C1 segment of cervical spinal cord (tissue), 14 donors: ENCODE measurements around the gene GPR152.
A peak's percentile ranks its signal among the peaks of the same experiment; 100 is the strongest.
"Not testable (repeated sequence)": the region's sequence is repeated elsewhere in the genome, so short reads cannot be mapped to it uniquely, and the experiment has no call there.

Experiments
- DNase-seq, 14 donors: peaks; one replicate each; lab custom pipeline; 2025; lab: John Stamatoyannopoulos, UW

The GPR152 gene

GRCh38 chr11:67409781-67410368 is 42.7 kb downstream of the GPR152 start:
- DNase-seq = peak in 2 of 14 donors; percentile 48 to 63

- DNase-seq = no peak
Measured at GRCh38 chr11:67409261-67409666, 43.3 kb downstream of the GPR152 start.

DNA sequence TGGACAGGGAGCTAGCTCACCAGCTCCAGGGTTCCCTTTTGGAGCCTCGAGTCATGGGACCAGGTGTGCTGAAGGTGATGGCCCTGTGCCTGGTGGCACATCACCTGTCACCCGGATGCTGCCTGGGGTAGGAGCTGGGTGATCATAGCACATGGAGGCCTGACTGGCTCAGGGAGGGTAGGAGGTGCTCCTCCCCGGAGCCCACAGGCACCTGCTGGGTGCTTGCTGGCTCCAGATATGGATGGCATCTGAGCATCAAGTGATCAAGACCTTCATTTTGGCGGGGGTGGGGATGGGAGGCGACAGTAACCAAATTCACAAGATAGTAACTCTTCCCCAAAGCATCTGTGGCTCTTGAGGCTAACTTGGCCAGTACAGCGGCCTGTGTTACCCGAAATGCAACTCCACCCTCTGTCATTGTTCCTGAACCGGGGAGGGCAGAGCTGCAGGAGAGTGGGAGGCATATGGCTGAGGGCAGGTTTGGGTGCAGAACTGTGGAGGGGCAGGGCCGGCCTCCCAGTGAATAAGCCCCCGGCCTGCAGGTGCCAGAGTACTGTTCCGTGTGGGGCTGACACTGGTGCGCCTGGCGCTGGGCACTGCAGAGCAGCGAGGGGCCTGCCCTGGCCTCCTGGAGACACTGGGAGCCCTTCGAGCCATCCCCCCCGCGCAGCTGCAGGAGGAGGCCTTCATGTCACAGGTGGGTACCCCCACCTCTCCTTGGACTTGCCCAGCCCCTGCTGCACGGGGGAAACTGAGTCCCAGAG is 43.9 kb downstream of the GPR152 start:
- DNase-seq = peak in 1 of 14 donors; percentile 25

DNA sequence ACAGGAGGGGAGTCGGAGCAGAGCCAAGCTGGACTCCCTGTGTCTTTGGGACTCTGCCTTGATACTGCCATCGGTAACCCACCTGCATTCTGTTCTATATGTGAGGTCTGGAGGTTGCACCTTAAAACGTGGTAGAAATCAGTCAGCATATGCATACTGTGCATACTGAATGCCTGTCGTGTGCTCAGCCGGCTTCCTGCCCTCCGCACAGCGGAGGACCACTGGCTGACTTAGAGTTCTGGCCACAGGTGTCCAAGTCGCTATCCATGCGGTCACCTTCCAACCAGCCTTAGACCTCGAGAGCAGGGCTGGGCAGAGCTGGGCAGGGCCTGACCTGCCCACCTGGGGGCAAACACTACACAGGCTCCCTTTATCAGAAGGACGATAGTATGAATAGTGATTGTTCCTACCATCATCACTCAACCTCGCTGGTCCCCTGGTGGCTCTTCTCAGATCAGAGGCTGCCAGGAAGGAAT is 44.8 kb downstream of the GPR152 start:
- DNase-seq = no peak

- DNase-seq = peak in 5 of 14 donors; percentile 17 to 61 (median 36)
Measured at GRCh38 chr11:67406969-67407687, 45.4 kb downstream of the GPR152 start.

DNA sequence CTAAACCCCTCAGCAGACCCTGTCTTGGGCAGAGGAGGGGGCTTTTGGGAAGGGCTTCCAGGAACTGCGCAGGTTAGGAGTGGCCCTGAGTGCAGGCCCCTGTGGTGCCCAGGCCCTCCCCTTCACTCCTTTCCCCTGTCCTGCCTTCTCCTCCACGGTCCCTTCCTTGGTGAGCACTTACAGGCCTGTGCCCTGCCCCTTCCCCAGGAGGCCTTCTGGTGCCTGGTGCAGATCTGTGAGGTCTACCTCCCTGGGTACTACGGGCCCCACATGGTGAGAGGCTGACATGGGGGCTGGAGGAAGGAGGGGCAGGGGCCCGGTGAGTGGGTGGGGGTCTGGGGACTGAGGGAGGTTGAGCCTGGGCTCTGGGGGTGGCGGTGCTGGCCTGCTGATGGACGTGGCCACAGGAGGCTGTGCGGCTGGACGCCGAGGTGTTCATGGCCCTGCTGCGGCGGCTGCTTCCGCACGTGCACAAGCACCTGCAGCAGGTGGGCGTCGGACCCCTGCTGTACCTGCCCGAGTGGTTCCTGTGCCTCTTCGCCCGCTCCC is 46.0 kb downstream of the GPR152 start:
- DNase-seq = no peak

DNA sequence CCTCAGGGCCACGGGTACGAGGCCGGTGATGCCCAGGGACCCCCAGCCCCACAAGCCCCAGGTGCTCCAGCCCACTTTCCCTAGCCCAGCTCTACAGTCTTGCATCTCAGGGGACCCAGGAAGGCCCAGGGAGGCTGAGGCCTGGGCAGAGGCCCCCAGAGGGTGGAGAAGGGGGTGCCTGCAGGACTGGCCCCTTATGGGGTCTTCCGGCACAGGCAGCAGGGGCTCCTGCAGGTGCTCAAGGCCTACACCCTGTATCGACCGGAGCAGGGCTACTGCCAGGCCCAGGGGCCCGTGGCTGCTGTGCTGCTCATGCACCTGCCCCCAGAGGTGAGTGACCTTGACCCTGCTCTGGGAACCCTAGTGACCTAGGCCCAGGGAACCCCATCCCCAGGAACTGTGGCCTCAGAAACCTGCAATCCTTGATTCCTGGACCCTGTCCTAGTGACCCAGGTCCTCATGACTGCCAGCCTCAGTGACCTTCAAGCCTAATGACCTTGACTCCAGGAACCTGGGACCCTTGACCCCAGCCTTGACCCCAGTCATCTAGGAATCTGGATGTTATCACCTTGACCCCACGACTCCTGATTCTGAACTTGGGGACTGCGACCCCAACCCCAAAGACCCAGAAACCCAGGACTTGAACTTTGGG is 46.7 kb downstream of the GPR152 start:
- no peak for DNase-seq

DNA sequence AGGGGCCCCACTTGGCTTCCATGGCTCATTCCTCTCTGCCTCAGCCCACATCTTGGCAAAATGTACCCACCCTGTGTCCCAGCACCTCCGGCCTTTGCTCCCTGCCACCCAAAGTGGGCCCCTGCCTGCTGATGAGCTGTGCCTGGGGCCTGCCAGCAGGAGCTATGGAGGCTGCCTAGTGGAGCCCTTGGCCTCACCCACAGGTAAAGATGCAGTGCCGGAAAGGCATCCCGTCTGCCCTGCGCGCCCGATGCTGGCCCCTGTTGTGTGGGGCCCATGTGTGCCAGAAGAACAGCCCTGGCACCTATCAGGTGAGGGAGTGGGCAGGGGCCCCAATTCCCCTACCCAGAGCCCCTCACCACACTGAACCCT is 47.3 kb downstream of the GPR152 start:
- no peak for DNase-seq

DNA sequence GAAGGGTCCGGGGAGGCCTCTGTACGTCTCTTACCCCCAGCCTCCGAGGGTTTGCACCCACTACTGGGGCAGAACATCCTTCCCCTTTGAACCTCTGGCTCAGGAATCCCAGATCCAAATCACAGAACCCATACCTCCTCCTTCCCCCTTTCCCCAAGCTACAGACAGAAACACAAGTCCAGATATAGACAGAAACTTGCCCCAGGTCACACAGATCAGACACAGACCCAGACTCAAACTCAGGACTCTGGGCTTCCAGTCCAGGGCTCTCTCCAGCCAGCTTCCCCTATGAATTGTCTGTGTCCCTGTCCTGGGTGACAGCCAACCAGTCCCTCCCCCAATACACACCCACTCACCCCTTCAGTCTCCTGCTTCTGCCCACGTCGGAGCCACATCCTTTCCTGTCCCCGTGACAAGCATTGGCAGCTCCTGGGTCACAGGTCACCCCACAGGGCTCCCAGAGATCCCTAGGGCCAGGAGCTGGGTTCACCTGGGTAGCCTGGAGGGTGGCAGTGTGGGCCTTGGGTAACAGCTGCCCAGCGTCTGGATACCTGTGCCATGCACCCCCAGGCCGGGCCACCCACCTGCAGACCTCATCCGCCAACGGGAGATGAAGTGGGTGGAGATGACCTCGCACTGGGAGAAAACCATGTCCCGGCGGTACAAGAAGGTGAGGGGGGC is 47.9 kb downstream of the GPR152 start:
- peak in 2 of 14 donors; percentile 14 to 25 for DNase-seq

GRCh38 chr11:67403085-67403484 is 49.4 kb downstream of the GPR152 start:
- not testable (repeated sequence) for DNase-seq

DNA sequence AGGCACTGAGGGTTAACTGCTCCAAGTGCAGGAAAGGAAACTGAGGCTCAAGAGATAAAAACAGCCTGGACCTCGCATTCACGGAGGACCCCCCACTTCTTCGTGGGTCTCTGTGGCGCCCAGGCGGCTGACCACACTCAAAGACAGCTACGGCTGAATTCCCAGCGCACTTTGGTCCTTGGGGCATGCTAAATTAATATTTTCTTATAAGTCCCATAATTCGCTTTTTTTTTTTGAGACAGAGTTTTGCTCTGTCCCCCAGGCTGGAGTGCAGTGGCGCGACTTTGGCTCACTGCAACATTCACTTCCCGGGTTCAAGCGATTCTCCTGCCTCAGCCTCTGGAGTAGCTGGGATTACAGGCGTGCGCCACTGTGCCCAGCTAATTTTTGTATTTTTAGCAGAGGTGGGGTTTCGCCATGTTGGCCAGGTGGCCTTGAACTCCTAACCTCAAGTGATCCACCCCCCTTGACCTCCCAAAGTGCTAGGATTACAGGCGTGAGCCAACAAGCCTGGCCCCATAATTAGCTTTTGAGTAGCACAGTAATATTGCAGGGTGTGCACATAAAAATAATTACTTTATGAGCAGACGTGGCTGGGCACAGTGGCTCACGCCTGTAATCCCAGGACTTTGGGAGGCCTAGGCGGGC is 50.2 kb downstream of the GPR152 start:
- not testable (repeated sequence) for DNase-seq

GRCh38 chr11:67401495-67402191 is 50.9 kb downstream of the GPR152 start, which contains the start of gene PPP1CA:
Gene PPP1CA (minus strand): TSS chr11:67401858. CDS start chr11:67401782, 76 bp downstream.
- peak in 13 of 14 donors; percentile 77 to 96 (median 87) for DNase-seq
